HCT116 (cell line): ENCODE measurements around the gene GTF2IRD1. TPM values are rescaled to one million over a fixed set of nuclear protein-coding genes. Genes with fewer than 3 reads are reported as not detected.

Experiments used
- ATAC-seq: fragments of 200-7000 bp; cut with Tn5 transposase; 2 replicates; pipeline ENCODE4 v1.9.1; 2020; ENCODE audit warnings: mild to moderate bottlenecking, moderate library complexity
- BruUV-seq: library from RNA; stranded (reverse); fragments of 400-500 nt; replicated peaks from 2 replicates; lab custom pipeline; 2021; lab: Mats Ljungman, UMichigan
- CTCF ChIA-PET: fragments of 300-600 bp; sonication (Branson Sonifier 250); formaldehyde crosslinking; loops from one replicate; lab custom pipeline; 2021; ENCODE audit warnings: antibody characterized with exemption; lab: Charles Lee
- POLR2A ChIA-PET: fragments of 300-600, 350-600 bp; sonication (Branson Sonifier 250); formaldehyde crosslinking; loops from one replicate; lab custom pipeline; 2021; ENCODE audit warnings: antibody characterized with exemption; lab: Charles Lee
- RAD21 ChIA-PET, 2 experiments: fragments of 300-600 bp; sonication (Branson Sonifier 250); formaldehyde crosslinking; loops; one replicate each; lab custom pipeline; 2023; ENCODE audit warnings: low total read pairs in 2 of 2; ENCODE audit not compliant: uncharacterized antibody in 2 of 2, unreplicated experiment in 2 of 2, low non-redundant PET in 1 of 2; lab: Charles Lee
- DNase-seq: peaks from one replicate; pipeline ENCODE4 v3.0.0-alpha.2; 2010; ENCODE audit warnings: low read depth, low spot score
- H2AFZ ChIP-seq: fragments of 200-600 bp; shearing (Covaris generic), sonication (generic); 2 replicates; pipeline ENCODE4 v1.6.1; 2017; ENCODE audit warnings: low read depth, mixed run types, mixed read lengths, antibody characterized with exemption, low read length; ENCODE audit not compliant: poor library complexity, severe bottlenecking
- H3K27ac ChIP-seq: 2 replicates; pipeline ENCODE4 v1.5.1; 2012; ENCODE audit warnings: low read depth, low read length
- H3K27me3 ChIP-seq: fragments of 200-600 bp; sonication (generic); 2 replicates; pipeline ENCODE4 v1.6.1; 2016; ENCODE audit warnings: mixed run types, low read length, mixed read lengths; ENCODE audit not compliant: insufficient read depth
- H3K36me3 ChIP-seq, 2 experiments: fragments of 200-500 bp in 1 of 2; fragments of 200-600 bp in 1 of 2; sonication (Bioruptor generic) in 1 of 2; sonication (generic) in 1 of 2; 2 replicates each; pipeline versions ENCODE4 v1.5.1 to v1.6.1; 2014 to 2016; ENCODE audit warnings: low read length in 2 of 2, inconsistent platforms in 1 of 2, mixed read lengths in 1 of 2, mixed run types in 1 of 2; ENCODE audit not compliant: insufficient read depth in 2 of 2, control insufficient read depth in 1 of 2
- H3K4me1 ChIP-seq, 2 experiments: fragments of 200-600 bp in 1 of 2; sonication (generic) in 1 of 2; 2 replicates each; pipeline versions ENCODE4 v1.5.1 to v1.6.1; 2012 to 2017; ENCODE audit warnings: low read length in 2 of 2, inconsistent platforms in 1 of 2, mild to moderate bottlenecking in 1 of 2, mixed read lengths in 1 of 2, mixed run types in 1 of 2, moderate library complexity in 1 of 2; ENCODE audit not compliant: insufficient read depth in 2 of 2, control insufficient read depth in 1 of 2
- H3K4me2 ChIP-seq: fragments of 200-600 bp; sonication (generic); 2 replicates; pipeline ENCODE4 v1.6.1; 2017; ENCODE audit warnings: mixed run types, low read length, mixed read lengths
- H3K4me3 ChIP-seq, 2 experiments: fragments of 200-600 bp in 1 of 2; sonication (generic) in 1 of 2; replicated peaks in 1 of 2; 2 replicates each; pipeline ENCODE4 v1.5.1; 2011 to 2016; ENCODE audit warnings: low read length in 2 of 2, control low read depth in 1 of 2, low read depth in 1 of 2, mild to moderate bottlenecking in 1 of 2, mixed read lengths in 1 of 2, mixed run types in 1 of 2
- H3K79me2 ChIP-seq: fragments of 200-600 bp; sonication (generic); 2 replicates; pipeline ENCODE4 v1.6.1; 2017; ENCODE audit warnings: mild to moderate bottlenecking, mixed run types, low read length, moderate library complexity, mixed read lengths; ENCODE audit not compliant: insufficient read depth
- H3K9ac ChIP-seq: fragments of 200-600 bp; sonication (generic); 2 replicates; pipeline ENCODE4 v1.6.1; 2016; ENCODE audit warnings: low read length, mixed read lengths
- H3K9me2 ChIP-seq: fragments of 200-600 bp; sonication (generic), shearing (Covaris generic); 2 replicates; pipeline ENCODE4 v1.6.1; 2017; ENCODE audit warnings: mixed run types, mild to moderate bottlenecking, moderate library complexity; ENCODE audit not compliant: insufficient read depth
- H3K9me3 ChIP-seq, 2 experiments: fragments of 200-500 bp in 1 of 2; fragments of 200-600 bp in 1 of 2; sonication (Bioruptor generic) in 1 of 2; sonication (generic) in 1 of 2; 2 replicates each; pipeline ENCODE4 v1.6.1; 2014 to 2017; ENCODE audit warnings: low read length in 2 of 2, mixed read lengths in 2 of 2, inconsistent platforms in 1 of 2, low read depth in 1 of 2, mild to moderate bottlenecking in 1 of 2, mixed run types in 1 of 2, moderate library complexity in 1 of 2; ENCODE audit not compliant: control insufficient read depth in 1 of 2, insufficient read depth in 1 of 2
- H4K20me1 ChIP-seq: fragments of 200-600 bp; sonication (generic), shearing (Covaris generic); 2 replicates; pipeline ENCODE4 v1.6.1; 2017; ENCODE audit warnings: mixed run types, mild to moderate bottlenecking, moderate library complexity; ENCODE audit not compliant: insufficient read depth
- CBX3 ChIP-seq: IDR thresholded peaks from 2 replicates; pipeline ENCODE4 v1.6.1; 2012; ENCODE audit warnings: low read depth
- EZH2phosphoT487 ChIP-seq: fragments of 200-600 bp; IDR thresholded peaks from 2 replicates; pipeline ENCODE4 v1.6.1; 2018; ENCODE audit warnings: antibody characterized with exemption, borderline replicate concordance
- FOSL1 ChIP-seq: IDR thresholded peaks from 2 replicates; pipeline ENCODE4 v1.6.1; 2012; ENCODE audit warnings: low read depth
- JUND ChIP-seq: IDR thresholded peaks from 2 replicates; pipeline ENCODE4 v1.6.1; 2012
- POLR2AphosphoS5 ChIP-seq: IDR thresholded peaks from 2 replicates; pipeline ENCODE4 v1.6.1; 2011; ENCODE audit warnings: mild to moderate bottlenecking, low read depth, low read length, moderate library complexity
- RAD21 ChIP-seq: IDR thresholded peaks from 2 replicates; pipeline ENCODE4 v1.6.1; 2012; ENCODE audit warnings: low read depth, mild to moderate bottlenecking
- SIN3A ChIP-seq: IDR thresholded peaks from 2 replicates; pipeline ENCODE4 v1.6.1; 2012; ENCODE audit warnings: low read depth
- TCF7L2 ChIP-seq: IDR thresholded peaks from 2 replicates; pipeline ENCODE4 v1.7.0; 2011; ENCODE audit warnings: borderline replicate concordance, inconsistent platforms; ENCODE audit not compliant: insufficient read depth, insufficient read length; ENCODE audit errors: extremely low read depth
- ZFX ChIP-seq: fragments of 450-650 bp; IDR thresholded peaks from 2 replicates; pipeline ENCODE4 v1.6.1; 2017
- intact Hi-C: fragments of 100-400 bp; cut with micrococcal nuclease; formaldehyde crosslinking; loops from 2 replicates; pipeline ENCODE4 v1.10.0; 2022
- total RNA-seq: library from RNA; stranded (reverse); gene quantifications from one replicate; pipeline ENCODE4 v1.2.1, GENCODE V29; 2021; ENCODE audit not compliant: unreplicated experiment
- TF ChIP-seq, protein P1 (sequence below): IDR thresholded peaks from 2 replicates; pipeline ENCODE4 v1.6.1; 2012
- TF ChIP-seq, protein P2 (sequence below), 3 experiments: fragments of 200-600 bp in 1 of 3; sonication (generic) in 1 of 3; IDR thresholded peaks in 2 of 3; conservative IDR thresholded peaks in 1 of 3; 2 replicates each; pipeline ENCODE4 v1.5.1; 2012 to 2017; ENCODE audit warnings: low read depth in 2 of 3, low read length in 2 of 3, antibody characterized with exemption in 1 of 3, borderline replicate concordance in 1 of 3, control low read depth in 1 of 3, mild to moderate bottlenecking in 1 of 3, mixed read lengths in 1 of 3, mixed run types in 1 of 3, moderate library complexity in 1 of 3; ENCODE audit not compliant: insufficient read depth in 1 of 3

Gene GTF2IRD1
- total RNA-seq, 1 experiment from 2014 or later, result 34.5 TPM

DNA sequence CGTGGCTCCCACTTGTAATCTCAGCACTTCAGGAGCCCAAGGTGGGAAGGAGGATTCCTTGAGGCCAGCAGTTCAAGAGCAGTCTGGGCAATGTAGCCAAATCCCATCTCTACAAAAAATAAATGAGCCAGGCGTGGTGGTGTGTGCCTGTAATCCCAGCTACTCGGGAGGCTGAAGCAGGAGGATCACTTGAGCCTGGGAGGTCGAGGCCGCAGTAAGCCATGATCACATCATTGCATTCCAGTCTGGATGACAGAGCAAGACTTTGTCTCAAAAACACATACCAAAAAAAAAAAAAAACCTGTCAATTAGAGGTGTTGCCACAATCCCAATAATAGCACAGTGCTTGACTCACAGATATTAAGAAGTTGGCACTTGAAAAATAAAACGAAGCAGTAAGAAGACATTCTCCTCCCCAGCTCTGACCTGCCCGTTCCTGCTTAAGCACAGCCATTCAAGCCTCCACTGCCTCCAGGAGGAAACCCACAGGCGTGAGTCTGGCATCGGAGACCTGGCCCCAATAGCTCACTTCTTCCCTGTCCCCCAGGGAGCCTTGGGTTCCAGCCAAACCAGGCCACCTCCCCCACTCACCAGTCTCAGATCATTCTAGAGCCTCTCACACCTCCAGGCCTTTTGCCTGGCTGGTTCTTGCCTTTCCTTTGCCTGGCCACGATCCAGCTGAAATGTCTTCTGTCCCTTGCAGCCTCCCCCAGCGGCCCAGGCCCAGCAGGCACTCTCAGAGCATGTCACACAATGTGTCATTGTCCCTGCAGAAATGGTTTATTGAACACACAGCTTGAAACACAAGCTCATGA is 158.5 kb downstream of the GTF2IRD1 start:
- H3K27me3 ChIP-seq, result no peaks in the 10 kb centered on the region
- H3K79me2 ChIP-seq, result no peaks in the 10 kb centered on the region
- DNase-seq (no peak), ATAC-seq (peak; percentile 29)
- ChIA-PET CTCF (no interaction called here), POLR2A (interaction anchor here (0.9 kb wide), 1 partner anchor 23 kb away, joined by 3 read pairs; no protein-coding TSS in a partner anchor), RAD21 (interaction anchor here in 1 of 2 experiments (0.6 kb wide), 1 partner anchor 26 kb away, joined by 3 read pairs; no protein-coding TSS in a partner anchor)
- intact Hi-C loops, result no loop called here
- H3K4me2 ChIP-seq, result peak overlapping the region; percentile 63
- TF ChIP-seq SIN3A, result no peak
- no peak for TF ChIP-seq POLR2AphosphoS5
- TF ChIP-seq CBX3, result 0 out of 2 replicates have a peak, but pooled peaks have one; percentile 15
- TF ChIP-seq, protein P1, sequence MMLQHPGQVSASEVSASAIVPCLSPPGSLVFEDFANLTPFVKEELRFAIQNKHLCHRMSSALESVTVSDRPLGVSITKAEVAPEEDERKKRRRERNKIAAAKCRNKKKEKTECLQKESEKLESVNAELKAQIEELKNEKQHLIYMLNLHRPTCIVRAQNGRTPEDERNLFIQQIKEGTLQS, result no peak
- TF ChIP-seq FOSL1, result no peak
- TF ChIP-seq JUND, result no peak
- peaks cover 45 to 51% of the 10 kb centered on the region in 2 experiments for H3K4me1 ChIP-seq
- no peaks in the 10 kb centered on the region for H3K36me3 ChIP-seq
- no peak overlapping the region for H3K4me3 ChIP-seq
- no peaks in the 10 kb centered on the region for H3K9me2 ChIP-seq
- H3K9ac ChIP-seq, result peak overlapping the region; percentile 39
- H3K9me3 ChIP-seq, result no peaks in the 10 kb centered on the region
- peak overlapping the region; percentile 48 for H3K27ac ChIP-seq
- BruUV-seq, result no TSS peak
- no peaks in the 10 kb centered on the region for H4K20me1 ChIP-seq
- peak overlapping the region; percentile 75 for H2AFZ ChIP-seq

- no peaks in the 10 kb centered on the region for H3K9me3 ChIP-seq
- no TSS peak for BruUV-seq
- TF ChIP-seq EZH2phosphoT487 (no peak), ZFX (no peak), CBX3 (no peak), RAD21 (peak; percentile 42), TCF7L2 (no peak)
- TF ChIP-seq, protein P2, sequence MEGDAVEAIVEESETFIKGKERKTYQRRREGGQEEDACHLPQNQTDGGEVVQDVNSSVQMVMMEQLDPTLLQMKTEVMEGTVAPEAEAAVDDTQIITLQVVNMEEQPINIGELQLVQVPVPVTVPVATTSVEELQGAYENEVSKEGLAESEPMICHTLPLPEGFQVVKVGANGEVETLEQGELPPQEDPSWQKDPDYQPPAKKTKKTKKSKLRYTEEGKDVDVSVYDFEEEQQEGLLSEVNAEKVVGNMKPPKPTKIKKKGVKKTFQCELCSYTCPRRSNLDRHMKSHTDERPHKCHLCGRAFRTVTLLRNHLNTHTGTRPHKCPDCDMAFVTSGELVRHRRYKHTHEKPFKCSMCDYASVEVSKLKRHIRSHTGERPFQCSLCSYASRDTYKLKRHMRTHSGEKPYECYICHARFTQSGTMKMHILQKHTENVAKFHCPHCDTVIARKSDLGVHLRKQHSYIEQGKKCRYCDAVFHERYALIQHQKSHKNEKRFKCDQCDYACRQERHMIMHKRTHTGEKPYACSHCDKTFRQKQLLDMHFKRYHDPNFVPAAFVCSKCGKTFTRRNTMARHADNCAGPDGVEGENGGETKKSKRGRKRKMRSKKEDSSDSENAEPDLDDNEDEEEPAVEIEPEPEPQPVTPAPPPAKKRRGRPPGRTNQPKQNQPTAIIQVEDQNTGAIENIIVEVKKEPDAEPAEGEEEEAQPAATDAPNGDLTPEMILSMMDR (IDR thresholded peaks at IDR 0.05 in 2 of 3, conservative IDR thresholded peaks at IDR 0.05 in 1 of 3; ENCODE audit: borderline replicate concordance in 1 of 3, insufficient read depth in 1 of 3, low read depth in 2 of 3, low read length in 2 of 3), result peak in 2 of 3 experiments; percentile 5 to 14; a peak in 1 of 6 replicates
- TF ChIP-seq, all 23 proteins: peak for 2
- H3K4me2 ChIP-seq, result no peak overlapping the region
- ChIA-PET CTCF (interaction anchor here (0.7 to 1.1 kb wide), 2 partner anchors 166 to 245 kb away, joined by 3 read pairs; no protein-coding TSS in a partner anchor), POLR2A (no interaction called here), RAD21 (no interaction called here)
- peak overlapping the region; percentile 45 for H2AFZ ChIP-seq
- peaks cover 20 to 21% of the 10 kb centered on the region in 2 experiments for H3K4me1 ChIP-seq
- H4K20me1 ChIP-seq, result no peaks in the 10 kb centered on the region
- H3K79me2 ChIP-seq, result no peaks in the 10 kb centered on the region
- no peaks in the 10 kb centered on the region for H3K36me3 ChIP-seq
- H3K9me2 ChIP-seq, result no peaks in the 10 kb centered on the region
- H3K9ac ChIP-seq, result no peak overlapping the region
- no peaks in the 10 kb centered on the region for H3K27me3 ChIP-seq
- DNase-seq (no peak), ATAC-seq (peak; percentile 49; the same call in 1 of the 2 replicates)
- intact Hi-C loops, result no loop called here
- no peak overlapping the region for H3K4me3 ChIP-seq
- no peak overlapping the region for H3K27ac ChIP-seq
These were observed 162.5 kb downstream of the GTF2IRD1 start for GRCh38 chr7:74615933-74616780.
